NCI-H1694 (cell line): Measurements from ENCODE around the gene TRRAP.

Experiments used
- DNase-seq: peaks from one replicate; lab custom pipeline; 2025; lab: John Stamatoyannopoulos, UW

The TRRAP gene

DNA sequence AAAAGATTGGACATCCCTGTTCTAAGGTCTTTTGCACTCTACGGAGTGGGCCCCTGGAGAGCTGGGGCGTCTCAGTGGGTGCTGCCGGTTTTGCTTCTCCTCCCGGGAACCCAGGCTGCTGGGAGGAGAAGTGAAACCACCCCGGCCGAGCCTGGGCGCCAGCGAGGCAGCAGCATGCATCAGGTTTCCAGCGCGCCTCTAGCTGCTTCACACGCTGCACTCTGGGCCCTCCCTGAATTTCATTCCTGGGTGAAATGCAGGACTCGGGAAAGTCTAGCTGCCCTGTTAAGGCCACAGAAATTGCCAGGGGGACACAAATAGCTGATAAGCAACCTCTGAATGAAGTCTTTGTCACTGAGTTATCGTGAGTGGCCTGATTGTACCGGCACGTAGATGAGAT is 127.4 kb downstream of the TRRAP start:
- no peak for DNase-seq

DNA sequence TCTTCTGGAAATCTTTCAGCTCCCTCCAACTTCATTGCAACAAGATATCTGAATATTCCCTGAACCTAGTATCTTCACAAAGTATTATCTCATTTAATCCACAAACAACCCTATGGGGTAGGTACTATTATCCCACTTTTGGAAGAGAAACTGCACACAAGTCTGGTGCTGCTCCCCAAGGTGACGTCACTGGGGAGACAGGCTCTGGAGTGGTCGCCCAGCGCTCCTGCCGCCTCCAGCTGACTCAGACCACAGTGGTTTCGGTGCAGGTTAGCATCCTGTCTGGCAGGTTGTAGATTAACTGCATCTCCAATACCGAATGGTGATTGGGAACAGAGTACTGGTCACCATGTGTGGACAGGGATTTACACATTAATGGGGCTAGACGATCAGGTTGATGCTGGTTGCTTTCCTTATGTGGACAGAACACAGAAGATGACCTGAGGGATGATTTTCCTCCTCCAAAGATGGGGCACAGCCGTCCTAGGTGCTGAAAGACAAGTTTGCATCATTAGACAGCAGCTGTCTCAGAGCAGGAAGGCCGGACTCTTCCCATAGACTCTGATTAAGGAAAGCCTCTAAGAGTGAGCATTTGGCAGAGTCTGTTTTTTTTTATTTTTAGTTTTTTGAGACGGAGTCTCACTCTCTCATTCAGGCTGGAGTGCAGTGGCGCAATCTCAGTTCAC is 128.6 kb downstream of the TRRAP start:
- DNase-seq, result no peak

- no peak for DNase-seq
Observed at GRCh38 chr7:99008181-99008631, 129.9 kb downstream of the TRRAP start.

- DNase-seq, result no peak
Observed at GRCh38 chr7:99008921-99009530, 130.7 kb downstream of the TRRAP start.

GRCh38 chr7:99010281-99010680 is 131.9 kb downstream of the TRRAP start:
- no peak for DNase-seq

GRCh38 chr7:99011341-99011705 is 133.0 kb downstream of the TRRAP start:
- no peak for DNase-seq

DNA sequence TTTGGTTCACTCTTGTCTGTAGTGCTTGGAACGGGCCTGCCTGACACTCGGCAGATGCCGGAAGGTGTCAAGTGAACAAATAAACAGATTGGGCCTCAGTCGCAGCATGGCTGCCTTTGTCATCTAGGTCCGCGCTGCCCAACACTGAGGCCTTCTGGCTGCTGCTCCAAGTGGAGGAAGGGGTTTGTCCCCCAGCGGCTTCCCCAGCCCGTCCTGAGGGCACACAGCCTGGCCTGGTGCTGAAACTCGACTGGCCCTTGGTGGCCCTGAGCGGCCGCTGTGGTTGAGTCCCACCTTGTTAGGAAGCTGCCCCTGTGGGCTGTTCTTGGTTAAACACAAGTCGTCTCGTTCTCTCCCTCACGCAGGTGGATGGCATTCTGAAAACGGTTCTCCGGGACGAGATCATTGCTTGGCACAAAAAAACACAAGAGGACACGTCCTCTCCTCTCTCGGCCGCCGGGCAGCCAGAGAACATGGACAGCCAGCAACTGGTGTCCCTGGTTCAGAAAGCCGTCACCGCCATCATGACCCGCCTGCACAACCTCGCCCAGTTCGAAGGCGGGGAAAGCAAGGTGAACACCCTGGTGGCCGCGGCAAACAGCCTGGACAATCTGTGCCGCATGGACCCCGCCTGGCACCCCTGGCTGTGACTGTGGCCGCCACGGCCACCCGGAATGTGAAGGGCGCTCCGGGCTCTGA is 133.5 kb downstream of the TRRAP start:
- DNase-seq, result no peak

DNA sequence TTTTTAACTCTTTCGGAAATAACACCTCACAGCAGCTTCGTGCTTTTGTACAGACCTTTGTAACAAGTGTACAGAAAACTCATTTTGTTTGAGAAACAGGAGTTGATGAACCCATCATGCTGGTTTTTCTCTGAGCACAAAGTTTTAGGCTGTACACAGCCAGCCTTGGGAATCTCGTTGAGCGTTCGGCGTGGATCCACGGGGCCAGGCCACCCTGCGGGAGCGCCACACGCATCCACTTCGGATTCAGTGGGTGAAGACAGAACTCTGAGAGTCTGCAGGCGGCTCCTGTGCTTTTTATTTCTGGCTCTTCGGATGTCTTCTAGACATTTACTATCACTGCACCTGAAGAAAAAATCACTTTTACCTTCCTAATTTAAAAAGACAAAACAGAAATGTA is 134.4 kb downstream of the TRRAP start:
- no peak for DNase-seq

DNA sequence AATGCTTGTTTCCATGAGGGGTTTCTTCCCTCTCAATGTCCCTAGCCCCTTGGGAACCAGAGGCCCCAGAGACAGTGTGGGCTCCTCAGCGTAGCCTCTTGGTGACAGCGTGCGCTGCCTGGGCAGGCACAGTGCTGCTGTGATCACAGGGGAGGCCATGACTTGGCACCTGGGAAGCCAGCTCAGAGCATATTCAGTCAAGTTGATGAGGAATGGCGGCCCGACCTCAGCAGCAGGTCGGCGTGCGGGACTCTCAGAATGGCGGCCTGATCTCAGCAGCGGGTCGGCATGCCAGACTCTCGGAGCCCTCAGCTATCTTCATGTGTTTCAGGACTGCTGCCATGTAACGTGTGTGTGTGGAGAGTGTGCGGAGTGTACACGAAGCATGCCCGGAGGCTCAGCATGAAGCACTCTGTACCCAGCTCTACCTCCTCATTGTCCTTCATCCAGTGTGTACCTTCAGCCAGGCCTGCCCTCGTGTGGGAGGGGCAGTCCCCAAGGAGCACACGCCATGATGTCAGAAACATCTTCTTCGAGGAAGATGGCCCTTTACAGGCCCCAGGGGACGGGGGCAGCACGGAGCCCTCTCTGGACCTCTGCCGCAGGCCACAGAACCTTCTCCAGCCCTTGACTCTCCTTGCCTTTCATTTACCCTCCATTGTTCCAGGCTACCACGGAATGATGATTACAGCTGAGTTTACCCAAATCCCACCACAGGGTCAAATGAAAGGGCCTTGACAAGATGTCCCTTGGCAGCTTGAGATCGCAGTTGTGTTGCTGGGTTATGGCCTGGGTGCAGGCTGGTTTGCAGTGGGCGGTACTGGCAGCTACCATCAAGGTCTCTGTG is 135.2 kb downstream of the TRRAP start:
- DNase-seq, result no peak

GRCh38 chr7:99014113-99014985 is 136.0 kb downstream of the TRRAP start:
- no peak for DNase-seq

DNA sequence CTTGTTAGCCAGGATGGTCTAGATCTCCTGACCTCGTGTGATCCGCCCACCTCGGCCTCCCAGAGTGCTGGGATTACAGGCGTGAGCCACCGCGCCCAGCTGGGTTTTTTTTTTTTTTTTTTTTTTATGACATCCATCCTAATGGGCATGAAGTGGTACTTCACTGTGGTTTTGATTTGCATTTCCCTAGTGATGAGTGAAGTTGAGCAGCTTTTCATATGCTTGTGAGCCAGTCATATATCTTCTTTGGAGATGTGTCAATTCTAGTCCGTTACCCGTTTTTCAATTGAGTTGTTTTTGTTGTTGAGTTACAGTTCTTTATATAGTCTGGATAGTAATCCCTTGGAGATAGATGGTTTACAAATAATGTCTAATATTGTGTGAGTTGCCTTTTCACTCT is 137.9 kb downstream of the TRRAP start:
- no peak for DNase-seq

DNA sequence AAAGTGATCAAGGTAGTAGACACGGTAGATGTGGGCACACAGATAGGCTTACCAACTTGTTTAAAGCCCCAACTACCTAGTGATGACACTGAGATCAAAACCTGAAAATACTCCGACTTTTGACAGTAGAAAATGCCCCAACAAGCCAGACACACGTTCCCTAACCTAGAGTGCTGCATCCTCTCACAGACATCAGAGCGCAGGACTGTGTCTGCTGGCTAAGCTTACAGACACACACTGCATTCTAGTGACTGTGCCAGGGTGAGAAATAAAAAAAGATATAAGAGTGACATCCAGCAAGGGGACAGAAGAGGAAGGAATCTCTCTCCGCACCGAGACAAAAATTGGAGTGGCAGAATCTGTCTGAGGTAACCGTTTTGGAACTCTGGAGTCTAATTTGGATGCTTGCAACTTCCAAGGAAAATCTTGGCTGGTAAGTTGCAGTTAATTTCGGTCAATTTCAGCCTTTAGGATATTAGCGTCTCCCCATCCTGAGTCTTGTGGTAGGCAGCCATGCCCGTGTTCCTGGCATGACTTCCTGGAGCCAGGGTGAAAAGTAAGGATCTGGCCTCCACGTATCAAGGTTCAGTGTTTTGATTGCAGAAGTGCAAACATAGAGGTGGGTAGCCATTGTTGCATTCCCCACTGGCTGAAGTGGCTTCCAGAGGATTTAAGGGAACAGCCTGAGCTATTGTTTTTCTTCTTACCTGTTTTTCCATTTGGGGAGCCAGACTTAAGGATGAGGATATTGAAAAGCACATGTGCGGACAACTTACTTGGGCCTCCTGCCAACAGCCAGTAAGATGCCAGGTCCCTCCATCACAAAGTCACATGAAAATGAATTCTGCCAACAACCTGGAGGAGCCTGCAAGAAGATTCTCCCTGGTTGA is 141.4 kb downstream of the TRRAP start:
- no peak for DNase-seq

DNA sequence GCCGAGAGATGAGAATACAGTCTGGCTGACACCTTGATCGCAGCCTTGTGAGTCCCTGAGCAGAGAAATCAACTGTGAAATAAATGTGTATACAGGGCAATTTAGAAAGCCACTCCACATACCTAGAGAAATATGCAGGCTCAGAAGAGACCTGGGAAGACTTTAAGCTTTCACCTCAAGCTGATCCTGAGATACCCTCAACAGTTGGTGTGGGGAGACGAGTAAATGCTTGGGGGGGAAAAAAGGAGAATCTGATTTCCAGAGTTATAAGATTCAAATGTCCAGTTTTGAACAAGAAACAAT is 142.0 kb downstream of the TRRAP start:
- DNase-seq, result no peak

- no peak for DNase-seq
Observed at GRCh38 chr7:99021941-99022560, 143.7 kb downstream of the TRRAP start.

DNA sequence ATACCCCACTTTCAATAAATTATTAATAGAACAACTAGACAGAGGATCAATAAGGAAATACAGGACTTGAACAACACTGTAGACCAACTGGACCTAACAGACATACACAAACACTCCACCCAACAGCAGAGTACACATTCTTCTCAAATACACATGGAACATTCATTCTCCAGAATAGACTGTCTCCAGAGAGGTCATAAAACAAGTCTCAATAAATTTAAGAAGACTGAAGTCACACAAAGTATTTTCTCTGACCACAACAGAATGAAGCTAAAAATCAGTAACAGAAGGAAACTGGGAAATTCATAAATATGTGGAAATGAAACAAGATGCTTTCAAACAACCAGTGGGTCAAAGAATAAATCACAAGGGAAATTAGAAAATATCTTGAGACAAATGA is 145.7 kb downstream of the TRRAP start:
- no peak for DNase-seq

DNA sequence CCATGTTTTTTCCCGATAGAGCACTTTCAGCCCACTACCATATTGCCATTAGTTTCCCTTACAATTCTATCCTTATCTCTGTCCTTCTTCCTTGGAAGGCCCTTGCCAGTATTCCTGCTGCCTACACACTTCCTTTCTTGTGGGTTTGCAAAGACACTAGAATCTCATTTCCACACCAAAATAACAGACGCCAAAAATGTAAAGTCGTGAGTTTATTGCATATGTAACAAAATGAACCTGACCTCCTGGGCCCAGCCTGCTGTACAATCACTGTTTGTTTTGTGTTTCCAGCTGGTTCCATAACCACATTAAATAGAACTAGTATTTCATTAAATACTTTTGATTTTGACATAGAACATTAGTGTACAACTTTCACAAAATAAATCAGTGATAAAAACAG is 148.9 kb downstream of the TRRAP start:
- no peak for DNase-seq

- DNase-seq, result no peak
Observed at GRCh38 chr7:99027841-99028240, 149.5 kb downstream of the TRRAP start.

GRCh38 chr7:99028261-99028973 is 150.1 kb downstream of the TRRAP start:
- no peak for DNase-seq
